ENCODE results near the gene MRPL2. TPM values are rescaled to one million over a fixed set of nuclear protein-coding genes. Genes with fewer than 3 reads are reported as not detected.
"Not testable (repeated sequence)": the region's sequence is repeated elsewhere in the genome, so short reads cannot be mapped to it uniquely, and the experiment has no call there.

Gene MRPL2
- total RNA-seq, 1 experiment from 2014 or later = 55.4 TPM

GRCh38 chr6:43053545-43054205 lies 5.6 kb downstream of the MRPL2 start, which contains the start of gene CUL7:
TSS of gene CUL7 (minus strand) at chr6:43053851. CDS start at chr6:43052788, 1,063 bp downstream.
- DNase-seq (ENCODE audit: low read depth) = peak; percentile 99

GRCh38 chr6:43052842-43053544 lies 6.2 kb downstream of the MRPL2 start:
- no peak for DNase-seq (ENCODE audit: low read depth)

GRCh38 chr6:43052225-43052841 lies 6.9 kb downstream of the MRPL2 start:
- no peak for DNase-seq (ENCODE audit: low read depth)

GRCh38 chr6:43050981-43051380 lies 8.3 kb downstream of the MRPL2 start:
- DNase-seq (ENCODE audit: low read depth) = no peak

GRCh38 chr6:43047998-43048397 lies 11.2 kb downstream of the MRPL2 start:
- DNase-seq (ENCODE audit: low read depth) = no peak

- no peak for DNase-seq (ENCODE audit: low read depth)
Observed at GRCh38 chr6:43045371-43045930, 13.8 kb downstream of the MRPL2 start.

- no peak for DNase-seq (ENCODE audit: low read depth)
Observed at GRCh38 chr6:43043310-43043709, 15.9 kb downstream of the MRPL2 start.

- DNase-seq (ENCODE audit: low read depth) = not testable (repeated sequence)
Observed at GRCh38 chr6:43041475-43041874, 17.8 kb downstream of the MRPL2 start.

GRCh38 chr6:43040542-43041257 lies 18.5 kb downstream of the MRPL2 start:
- no peak for DNase-seq (ENCODE audit: low read depth)

- no peak for DNase-seq (ENCODE audit: low read depth)
Observed at GRCh38 chr6:43038727-43039126, 20.5 kb downstream of the MRPL2 start.

GRCh38 chr6:43037706-43038105 lies 21.5 kb downstream of the MRPL2 start:
- DNase-seq (ENCODE audit: low read depth) = no peak

- no peak for DNase-seq (ENCODE audit: low read depth)
Observed at GRCh38 chr6:43037197-43037596, 22.0 kb downstream of the MRPL2 start.

- no peak for DNase-seq (ENCODE audit: low read depth)
Observed at GRCh38 chr6:43036712-43037111, 22.5 kb downstream of the MRPL2 start.

- DNase-seq (ENCODE audit: low read depth) = no peak
Observed at GRCh38 chr6:43035495-43036194, 23.6 kb downstream of the MRPL2 start.

GRCh38 chr6:43034190-43034525 lies 25.1 kb downstream of the MRPL2 start:
- no peak for DNase-seq (ENCODE audit: low read depth)

- DNase-seq (ENCODE audit: low read depth) = no peak
Observed at GRCh38 chr6:43033496-43034189, 25.6 kb downstream of the MRPL2 start.

GRCh38 chr6:43032326-43032725 lies 26.9 kb downstream of the MRPL2 start:
- no peak for DNase-seq (ENCODE audit: low read depth)

- no peak for DNase-seq (ENCODE audit: low read depth)
Observed at GRCh38 chr6:43029120-43029519, 30.1 kb downstream of the MRPL2 start.

- DNase-seq (ENCODE audit: low read depth) = no peak
Observed at GRCh38 chr6:43026365-43026764, 32.9 kb downstream of the MRPL2 start.

GRCh38 chr6:43024436-43024835 lies 34.8 kb downstream of the MRPL2 start:
- DNase-seq (ENCODE audit: low read depth) = no peak

Measured in M059J (cell line).